Endothelial cell of umbilical vein (primary cell): ENCODE results near the gene BHLHE23. TPM values are rescaled to one million over a fixed set of nuclear protein-coding genes. Genes with fewer than 3 reads are reported as not detected.

Experiments
- BruUV-seq: library from RNA; stranded (reverse); fragments of 400-500 nt; replicated peaks from 2 replicates; lab custom pipeline; 2021; lab: Mats Ljungman, UMichigan
- CTCF ChIA-PET: fragments of 300-600, 350-600 bp; sonication (Branson Sonifier 250); formaldehyde crosslinking; loops from one replicate; lab custom pipeline; 2021; ENCODE audit warnings: antibody characterized with exemption, inconsistent platforms; lab: Charles Lee
- POLR2A ChIA-PET: fragments of 300-600, 350-600 bp; sonication (Branson Sonifier 250); formaldehyde crosslinking; loops from one replicate; lab custom pipeline; 2021; ENCODE audit warnings: antibody characterized with exemption, inconsistent platforms; lab: Charles Lee
- DNase-seq: peaks from one replicate; pipeline ENCODE4 v3.0.0-alpha.2; 2011; ENCODE audit warnings: low read depth, low spot score
- FAIRE-seq: peaks from 2 replicates; lab custom pipeline; 2011; peaks lifted over from hg19 to GRCh38; lab: Jason Lieb, UNC
- H2AFZ ChIP-seq: 2 replicates; pipeline ENCODE4 v1.6.0; 2012; ENCODE audit warnings: low read depth, low read length, control low read depth, inconsistent platforms
- H3K27ac ChIP-seq: 2 replicates; pipeline ENCODE4 v1.5.1; 2011; ENCODE audit warnings: low read depth, mild to moderate bottlenecking, control low read depth, low read length, moderate library complexity; ENCODE audit not compliant: insufficient read depth
- H3K27me3 ChIP-seq, 2 experiments: 2 replicates each; pipeline versions ENCODE4 v1.6.0 to v1.6.1; 2011; ENCODE audit warnings: low read length in 2 of 2, mixed read lengths in 1 of 2; ENCODE audit not compliant: control insufficient read depth in 2 of 2, insufficient read depth in 2 of 2
- H3K36me3 ChIP-seq, 2 experiments: 2 replicates in 1 of 2; 3 replicates in 1 of 2; pipeline ENCODE4 v1.5.1; 2011; ENCODE audit warnings: low read length in 2 of 2, mild to moderate bottlenecking in 1 of 2, moderate library complexity in 1 of 2; ENCODE audit not compliant: control insufficient read depth in 2 of 2, insufficient read depth in 2 of 2; ENCODE audit errors: extremely low read depth in 1 of 2
- H3K4me1 ChIP-seq: 3 replicates; pipeline ENCODE4 v1.5.1; 2011; ENCODE audit warnings: mild to moderate bottlenecking, low read length; ENCODE audit not compliant: control insufficient read depth, insufficient read depth; ENCODE audit errors: extremely low read depth
- H3K4me2 ChIP-seq: 2 replicates; pipeline ENCODE4 v1.6.1; 2011; ENCODE audit warnings: low read length, control low read depth, mixed read lengths; ENCODE audit not compliant: insufficient read depth
- H3K4me3 ChIP-seq, 3 experiments: fragments of 200-600 bp in 1 of 3; sonication (generic), shearing (Covaris generic) in 1 of 3; replicated peaks in 1 of 3; 2 replicates each; pipeline ENCODE4 v1.5.1; 2011 to 2016; ENCODE audit warnings: control low read depth in 3 of 3, low read length in 3 of 3, mild to moderate bottlenecking in 2 of 3, inconsistent platforms in 1 of 3, low read depth in 1 of 3, moderate library complexity in 1 of 3; ENCODE audit not compliant: insufficient read depth in 1 of 3
- H3K79me2 ChIP-seq: 2 replicates; pipeline ENCODE4 v1.6.0; 2012; ENCODE audit warnings: low read length, inconsistent platforms; ENCODE audit not compliant: control insufficient read depth, insufficient read depth
- H3K9ac ChIP-seq: replicated peaks from 2 replicates; pipeline ENCODE3; 2011; ENCODE audit warnings: low read length, control low read depth; ENCODE audit not compliant: insufficient read depth; ENCODE audit errors: extremely low read depth
- H3K9me1 ChIP-seq: replicated peaks from 3 replicates; pipeline ENCODE4 v1.6.0; 2011; ENCODE audit warnings: mild to moderate bottlenecking, low read length; ENCODE audit not compliant: control insufficient read depth, insufficient read depth; ENCODE audit errors: extremely low read depth
- H3K9me3 ChIP-seq: replicated peaks from 2 replicates; pipeline ENCODE4 v1.5.1; 2012; ENCODE audit warnings: low read length, inconsistent platforms; ENCODE audit not compliant: control insufficient read depth, insufficient read depth
- H4K20me1 ChIP-seq: replicated peaks from 2 replicates; pipeline ENCODE3; 2011; ENCODE audit warnings: mild to moderate bottlenecking, low read length; ENCODE audit not compliant: control insufficient read depth, insufficient read depth; ENCODE audit errors: extremely low read depth
- CTCF ChIP-seq, 2 donors: IDR thresholded peaks; 1 replicate in 1 of 2; 2 replicates in 1 of 2; pipeline ENCODE4 v1.5.1; 2011; ENCODE audit warnings: low read length in 2 of 2, mild to moderate bottlenecking in 2 of 2, moderate library complexity in 2 of 2, control low read depth in 1 of 2, inconsistent platforms in 1 of 2, low read depth in 1 of 2; ENCODE audit not compliant: insufficient read depth in 1 of 2; ENCODE audit errors: extremely low read depth in 1 of 2
- EZH2 ChIP-seq: IDR thresholded peaks from 2 replicates; pipeline ENCODE4 v1.6.1; 2012; ENCODE audit warnings: borderline replicate concordance, low read depth, mild to moderate bottlenecking, moderate library complexity, low read length, inconsistent platforms; ENCODE audit not compliant: severe bottlenecking
- FOS ChIP-seq: IDR thresholded peaks from 2 replicates; pipeline ENCODE4 v1.6.1; 2011; ENCODE audit warnings: mild to moderate bottlenecking, low read length, moderate library complexity, borderline replicate concordance; ENCODE audit not compliant: insufficient read depth
- GATA2 ChIP-seq: IDR thresholded peaks from 2 replicates; pipeline ENCODE4 v1.7.0; 2011; ENCODE audit warnings: low read depth, mild to moderate bottlenecking, moderate library complexity, mixed read lengths, low read length; ENCODE audit not compliant: insufficient read length, insufficient read depth
- JUN ChIP-seq: IDR thresholded peaks from 2 replicates; pipeline ENCODE4 v1.6.1; 2011; ENCODE audit warnings: borderline replicate concordance, low read depth; ENCODE audit not compliant: insufficient read length, insufficient read depth
- MAX ChIP-seq: IDR thresholded peaks from 2 replicates; pipeline ENCODE4 v1.6.1; 2011; ENCODE audit not compliant: insufficient read depth, insufficient read length
- MYC ChIP-seq: IDR thresholded peaks from one replicate; pipeline ENCODE4 v1.6.1; 2011; ENCODE audit warnings: mild to moderate bottlenecking, low read depth, low read length
- POLR2A ChIP-seq: IDR thresholded peaks from 2 replicates; pipeline ENCODE4 v1.6.1; 2012; ENCODE audit warnings: low read depth, mild to moderate bottlenecking, control low read depth, low read length
- POLR2AphosphoS5 ChIP-seq: IDR thresholded peaks from 2 replicates; pipeline ENCODE4 v1.6.1; 2012; ENCODE audit warnings: low read depth, mild to moderate bottlenecking, control low read depth, low read length, moderate library complexity; ENCODE audit not compliant: insufficient read depth
- dilution Hi-C: fragments of 300-500 bp; cut with MboI; formaldehyde crosslinking; loops from one replicate; pipeline ENCODE4 v1.15.0; 2019; ENCODE audit warnings: low sequenced_read_pairs; ENCODE audit not compliant: extremely low pct_ligation_motif_present
- intact Hi-C: fragments of 100-400 bp; cut with micrococcal nuclease; formaldehyde crosslinking; loops from one replicate; pipeline ENCODE4 v1.10.0; 2022
- polyA plus RNA-seq, 4 experiments: library from polyadenylated mRNA; depleted of rRNA in 3 of 4; stranded (reverse) in 3 of 4; unstranded in 1 of 4; fragments of >200 nt; gene quantifications; 2 replicates each; pipeline versions ENCODE4 v1.2.1 to v1.2.3, GENCODE V29; 2011 to 2012; ENCODE audit warnings: missing spikeins in 1 of 4
- total RNA-seq: library from RNA; stranded (reverse); gene quantifications from 2 replicates; pipeline ENCODE4 v1.2.3, GENCODE V29; 2021

BHLHE23 gene
- total and polyA plus RNA-seq, 2 donors (not counting 3 experiments of a cell fraction or from before 2014, with no cell fraction given) = not detected

GRCh38 chr20:62979876-62980373 lies 26.8 kb downstream of the BHLHE23 start:
- Histone ChIP-seq H3K4me1 (no peaks in the 10 kb centered on the region), H3K79me2 (no peaks in the 10 kb centered on the region), H3K27ac (no peak overlapping the region), H3K36me3 (no peaks in the 10 kb centered on the region), H3K9ac (no peak overlapping the region), H3K4me3 (no peak overlapping the region), H2AFZ (no peak overlapping the region), H4K20me1 (no peaks in the 10 kb centered on the region), H3K9me3 (no peaks in the 10 kb centered on the region), H3K9me1 (no peaks in the 10 kb centered on the region), H3K4me2 (no peak overlapping the region), H3K27me3 (peaks cover 25 to 28% of the 10 kb centered on the region in 2 experiments)
- no TSS peak for BruUV-seq
- DNase-seq = no peak
- intact Hi-C loops (no loop called here), dilution Hi-C loops (no loop called here)
- TF ChIP-seq CTCF (IDR thresholded peaks at IDR 0.05; ENCODE audit: extremely low read depth in 1 of 2, insufficient read depth in 1 of 2, low read depth in 1 of 2, low read length in 2 of 2) = no peak
- no peak for TF ChIP-seq FOS
- TF ChIP-seq EZH2 = no peak
- TF ChIP-seq POLR2AphosphoS5 = no peak
- no peak for TF ChIP-seq MAX
- no peak for TF ChIP-seq GATA2
- TF ChIP-seq POLR2A = no peak
- no peak for TF ChIP-seq JUN
- no peak for TF ChIP-seq MYC
- CTCF ChIA-PET = interaction anchor here (1.2 to 4.0 kb wide), 3 partner anchors 8 to 29 kb away, joined by 3 to 18 read pairs (median 12); no protein-coding TSS in a partner anchor
- POLR2A ChIA-PET = no interaction called here
- FAIRE-seq = no peak
